Measurements from ENCODE around the gene TMEM150C.

DNA sequence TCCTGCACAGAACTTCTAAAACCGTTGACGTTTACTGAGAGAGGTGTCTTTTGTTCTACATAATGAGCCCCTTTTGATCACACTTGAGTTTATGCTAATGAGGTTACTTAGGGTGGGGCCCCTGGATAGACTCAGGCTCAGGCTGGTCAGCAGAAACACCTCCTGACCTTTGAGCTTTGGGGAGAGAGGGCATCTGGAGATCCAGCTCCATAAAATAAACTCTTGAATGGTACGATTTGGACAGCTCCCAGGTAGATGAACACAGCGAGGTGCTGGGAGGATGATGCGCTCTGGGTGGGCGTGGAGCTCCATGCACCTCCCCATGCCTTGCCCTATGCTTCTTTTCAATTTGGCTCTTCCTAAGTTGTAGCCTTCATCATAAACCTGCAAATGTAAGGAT is 79.4 kb downstream of the TMEM150C start:
- TF ChIP-seq CTCF (IDR thresholded peaks at IDR 0.05; ENCODE audit: low read depth, low read length, poor library complexity, severe bottlenecking) (no peak), EZH2phosphoT487 (IDR thresholded peaks at IDR 0.05; ENCODE audit: borderline replicate concordance, low read length) (no peak)
